M059J (cell line): Measurements from ENCODE around the gene SERTAD3. TPM values are rescaled to one million over a fixed set of nuclear protein-coding genes. Genes with fewer than 3 reads are reported as not detected.
A peak's percentile ranks its signal among the peaks of the same experiment; 100 is the strongest.

Experiments used
- DNase-seq: peaks from one replicate; pipeline ENCODE4 v3.0.0-alpha.2; 2012; ENCODE audit warnings: low read depth
- total RNA-seq: library from RNA; depleted of rRNA; stranded (reverse); fragments of >200 nt; shearing (Covaris generic); gene quantifications from 2 replicates; pipeline ENCODE4 v1.2.3, GENCODE V29; 2014; rRNA removed

SERTAD3 gene
- 15.9 and 19.8 TPM in 2 replicates for total RNA-seq

GRCh38 chr19:40444000-40444824, at the start of gene SERTAD3:
Gene SERTAD3, minus strand, starts transcription at chr19:40444335. Its CDS starts 2,255 bp downstream, at chr19:40442080.
- peak; percentile 91 for DNase-seq

GRCh38 chr19:40493778-40494177, 49.6 kb upstream of the SERTAD3 start:
- DNase-seq, result no peak

- no peak for DNase-seq
Measured at GRCh38 chr19:40492274-40492673, 48.1 kb upstream of the SERTAD3 start.

GRCh38 chr19:40489882-40490230, 45.7 kb upstream of the SERTAD3 start:
- DNase-seq, result no peak

GRCh38 chr19:40486017-40486416, 41.9 kb upstream of the SERTAD3 start:
- DNase-seq, result no peak

GRCh38 chr19:40475878-40476644, 31.9 kb upstream of the SERTAD3 start:
- DNase-seq, result peak; percentile 37

- DNase-seq, result no peak
Measured at GRCh38 chr19:40474737-40475136, 30.6 kb upstream of the SERTAD3 start.

- DNase-seq, result no peak
Measured at GRCh38 chr19:40472516-40472915, 28.4 kb upstream of the SERTAD3 start.

- DNase-seq, result no peak
Measured at GRCh38 chr19:40471111-40471510, 27.0 kb upstream of the SERTAD3 start.

GRCh38 chr19:40469011-40469410, 24.9 kb upstream of the SERTAD3 start:
- DNase-seq, result no peak

- no peak for DNase-seq
Measured at GRCh38 chr19:40466985-40467734, 23.0 kb upstream of the SERTAD3 start, which contains the start of gene SPTBN4. Gene SPTBN4, plus strand, starts transcription at chr19:40467001. Its CDS starts 5,621 bp downstream, at chr19:40472622.

- no peak for DNase-seq
Measured at GRCh38 chr19:40466219-40466984, 22.3 kb upstream of the SERTAD3 start.

- DNase-seq, result peak; percentile 99
Measured at GRCh38 chr19:40465557-40466218, 21.6 kb upstream of the SERTAD3 start, which contains the start of gene BLVRB. Gene BLVRB, minus strand, starts transcription at chr19:40465745. Its CDS starts 57 bp downstream, at chr19:40465688.

GRCh38 chr19:40465025-40465556, 21.0 kb upstream of the SERTAD3 start:
- DNase-seq, result peak; percentile 88

- DNase-seq, result peak; percentile 93
Measured at GRCh38 chr19:40464059-40465024, 20.2 kb upstream of the SERTAD3 start.

GRCh38 chr19:40463587-40464037, 19.5 kb upstream of the SERTAD3 start:
- DNase-seq, result peak; percentile 80

GRCh38 chr19:40461669-40462221, 17.6 kb upstream of the SERTAD3 start:
- DNase-seq, result no peak

- DNase-seq, result no peak
Measured at GRCh38 chr19:40460185-40460584, 16.1 kb upstream of the SERTAD3 start.

GRCh38 chr19:40458597-40458974, 14.5 kb upstream of the SERTAD3 start:
- DNase-seq, result no peak
